ENCODE measurements around the gene CD82.
"Not testable (repeated sequence)": the region's sequence is repeated elsewhere in the genome, so short reads cannot be mapped to it uniquely, and the experiment has no call there.

The CD82 gene

GRCh38 chr11:44634401-44635281, 69.2 kb downstream of the CD82 start:
- peak; percentile 81 for DNase-seq

- DNase-seq, result no peak
These were observed 72.0 kb downstream of the CD82 start for GRCh38 chr11:44637487-44637886.

- no peak for DNase-seq
These were observed 72.6 kb downstream of the CD82 start for GRCh38 chr11:44638032-44638431.

- DNase-seq, result no peak
These were observed 77.8 kb downstream of the CD82 start for GRCh38 chr11:44643217-44643616.

- no peak for DNase-seq
These were observed 80.4 kb downstream of the CD82 start for GRCh38 chr11:44645827-44646226.

GRCh38 chr11:44647255-44647955, 81.9 kb downstream of the CD82 start:
- DNase-seq, result not testable (repeated sequence)

GRCh38 chr11:44648109-44648508, 82.6 kb downstream of the CD82 start:
- no peak for DNase-seq

- DNase-seq, result no peak
These were observed 86.2 kb downstream of the CD82 start for GRCh38 chr11:44651535-44652155.

GRCh38 chr11:44652901-44653644, 87.6 kb downstream of the CD82 start:
- DNase-seq, result no peak

GRCh38 chr11:44654057-44654456, 88.6 kb downstream of the CD82 start:
- DNase-seq, result no peak

GRCh38 chr11:44654596-44654995, 89.1 kb downstream of the CD82 start:
- no peak for DNase-seq

GRCh38 chr11:44657836-44658505, 92.5 kb downstream of the CD82 start:
- DNase-seq, result no peak

GRCh38 chr11:44658506-44658850, 93.0 kb downstream of the CD82 start:
- DNase-seq, result no peak

- no peak for DNase-seq
These were observed 94.2 kb downstream of the CD82 start for GRCh38 chr11:44659641-44660040.

GRCh38 chr11:44660535-44660934, 95.1 kb downstream of the CD82 start:
- DNase-seq, result not testable (repeated sequence)

- DNase-seq, result no peak
These were observed 95.9 kb downstream of the CD82 start for GRCh38 chr11:44661311-44661717.

All from NCI-H2029 (cell line).